Astrocyte (in vitro differentiated cells and primary cell): ENCODE results near the gene ARMC9.
"Not testable (repeated sequence)": the region's sequence is repeated elsewhere in the genome, so short reads cannot be mapped to it uniquely, and the experiment has no call there.

Experiments used
- EZH2 ChIP-seq: IDR thresholded peaks from 2 replicates; pipeline ENCODE4 v1.6.1; 2012; ENCODE audit warnings: mild to moderate bottlenecking, low read length, inconsistent platforms; ENCODE audit not compliant: insufficient read depth
- TF ChIP-seq, protein P1 (sequence below): IDR thresholded peaks from 2 replicates; pipeline ENCODE4 v1.5.1; 2011; ENCODE audit warnings: low read depth, mild to moderate bottlenecking, inconsistent platforms, low read length, moderate library complexity; ENCODE audit not compliant: insufficient read depth

DNA sequence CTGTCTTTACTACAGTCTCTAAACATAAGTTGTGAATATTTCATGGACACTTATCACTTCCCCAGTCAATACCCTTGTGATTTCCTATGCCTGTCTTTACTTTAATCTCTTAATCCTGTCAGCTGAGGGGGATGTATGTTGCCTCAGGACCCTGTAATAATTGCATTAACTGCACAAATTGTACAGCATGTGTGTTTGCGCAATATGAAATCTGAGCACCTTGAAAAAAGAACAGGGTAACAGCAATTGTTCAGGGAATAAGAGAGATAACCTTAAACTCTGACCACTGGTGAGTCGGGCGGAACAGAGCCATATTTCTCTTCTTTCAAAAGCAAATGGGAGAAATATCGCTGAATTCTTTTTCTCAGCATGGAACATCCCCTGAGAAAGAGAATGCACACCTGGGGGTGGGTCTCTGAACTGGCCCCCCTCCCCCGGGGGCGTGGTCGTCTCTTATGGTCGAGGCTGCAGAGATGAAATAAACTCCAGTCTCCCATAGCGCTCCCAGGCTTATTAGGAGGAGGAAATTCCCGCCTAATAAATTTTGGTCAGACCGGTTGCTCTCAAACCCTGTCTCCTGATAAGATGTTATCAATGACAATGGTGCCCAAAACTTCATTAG lies 177.7 kb downstream of the ARMC9 start:
- TF ChIP-seq, protein P1, sequence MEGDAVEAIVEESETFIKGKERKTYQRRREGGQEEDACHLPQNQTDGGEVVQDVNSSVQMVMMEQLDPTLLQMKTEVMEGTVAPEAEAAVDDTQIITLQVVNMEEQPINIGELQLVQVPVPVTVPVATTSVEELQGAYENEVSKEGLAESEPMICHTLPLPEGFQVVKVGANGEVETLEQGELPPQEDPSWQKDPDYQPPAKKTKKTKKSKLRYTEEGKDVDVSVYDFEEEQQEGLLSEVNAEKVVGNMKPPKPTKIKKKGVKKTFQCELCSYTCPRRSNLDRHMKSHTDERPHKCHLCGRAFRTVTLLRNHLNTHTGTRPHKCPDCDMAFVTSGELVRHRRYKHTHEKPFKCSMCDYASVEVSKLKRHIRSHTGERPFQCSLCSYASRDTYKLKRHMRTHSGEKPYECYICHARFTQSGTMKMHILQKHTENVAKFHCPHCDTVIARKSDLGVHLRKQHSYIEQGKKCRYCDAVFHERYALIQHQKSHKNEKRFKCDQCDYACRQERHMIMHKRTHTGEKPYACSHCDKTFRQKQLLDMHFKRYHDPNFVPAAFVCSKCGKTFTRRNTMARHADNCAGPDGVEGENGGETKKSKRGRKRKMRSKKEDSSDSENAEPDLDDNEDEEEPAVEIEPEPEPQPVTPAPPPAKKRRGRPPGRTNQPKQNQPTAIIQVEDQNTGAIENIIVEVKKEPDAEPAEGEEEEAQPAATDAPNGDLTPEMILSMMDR: not testable (repeated sequence)
- not testable (repeated sequence) for TF ChIP-seq EZH2
